HG03457 (cell line): ENCODE data around the gene PPM1E.
"Not testable (repeated sequence)": the region's sequence is repeated elsewhere in the genome, so short reads cannot be mapped to it uniquely, and the experiment has no call there.

Source experiments
- ATAC-seq: cut with Tn5 transposase; IDR thresholded peaks from one replicate; pipeline ENCODE4 v1.9.1; 2021; ENCODE audit warnings: moderate number of reproducible peaks; ENCODE audit not compliant: unreplicated experiment

Gene PPM1E

GRCh38 chr17:58837699-58838098 is 82.0 kb downstream of the PPM1E start:
- no peak for ATAC-seq

- ATAC-seq, result no peak
These were observed 85.4 kb downstream of the PPM1E start for GRCh38 chr17:58840820-58841612.

- ATAC-seq, result not testable (repeated sequence)
These were observed 90.8 kb downstream of the PPM1E start for GRCh38 chr17:58846413-58846812.

GRCh38 chr17:58850106-58850505 is 94.5 kb downstream of the PPM1E start:
- not testable (repeated sequence) for ATAC-seq

GRCh38 chr17:58865301-58865700 is 109.6 kb downstream of the PPM1E start:
- ATAC-seq, result no peak

- ATAC-seq, result no peak
These were observed 115.1 kb downstream of the PPM1E start for GRCh38 chr17:58870747-58871146.

- ATAC-seq, result no peak
These were observed 118.3 kb downstream of the PPM1E start for GRCh38 chr17:58873926-58874325.

- no peak for ATAC-seq
These were observed 119.6 kb downstream of the PPM1E start for GRCh38 chr17:58875261-58875660.

- ATAC-seq, result no peak
These were observed 128.5 kb downstream of the PPM1E start for GRCh38 chr17:58884161-58884560.

- ATAC-seq, result no peak
These were observed 130.9 kb downstream of the PPM1E start for GRCh38 chr17:58886514-58886913.

GRCh38 chr17:58889928-58890327 is 134.3 kb downstream of the PPM1E start:
- no peak for ATAC-seq

GRCh38 chr17:58899191-58899590 is 143.5 kb downstream of the PPM1E start:
- ATAC-seq, result no peak

GRCh38 chr17:58902322-58902721 is 146.7 kb downstream of the PPM1E start:
- no peak for ATAC-seq

- ATAC-seq, result no peak
These were observed 156.2 kb downstream of the PPM1E start for GRCh38 chr17:58911741-58912343.

GRCh38 chr17:58913552-58913951 is 157.9 kb downstream of the PPM1E start:
- ATAC-seq, result no peak

GRCh38 chr17:58913971-58914769 is 158.5 kb downstream of the PPM1E start:
- ATAC-seq, result no peak

GRCh38 chr17:58917228-58917627 is 161.6 kb downstream of the PPM1E start:
- no peak for ATAC-seq

- no peak for ATAC-seq
These were observed 162.4 kb downstream of the PPM1E start for GRCh38 chr17:58918072-58918471.

GRCh38 chr17:58918884-58919283 is 163.2 kb downstream of the PPM1E start:
- no peak for ATAC-seq

GRCh38 chr17:58920773-58921172 is 165.1 kb downstream of the PPM1E start:
- ATAC-seq, result no peak

GRCh38 chr17:58932956-58933355 is 177.3 kb downstream of the PPM1E start:
- no peak for ATAC-seq

- no peak for ATAC-seq
These were observed 180.6 kb downstream of the PPM1E start for GRCh38 chr17:58936295-58936694.
